ENCODE data around the gene ECM2.

The ECM2 gene

GRCh38 chr9:92561374-92562330 is 25.9 kb upstream of the ECM2 start:
- no peak for TF ChIP-seq CTCF (conservative IDR thresholded peaks at IDR 0.05)
- no peak overlapping the region for H3K27ac ChIP-seq

GRCh38 chr9:92558612-92559374 is 23.0 kb upstream of the ECM2 start:
- TF ChIP-seq CTCF (conservative IDR thresholded peaks at IDR 0.05), result no peak
- H3K27ac ChIP-seq, result no peak overlapping the region

DNA sequence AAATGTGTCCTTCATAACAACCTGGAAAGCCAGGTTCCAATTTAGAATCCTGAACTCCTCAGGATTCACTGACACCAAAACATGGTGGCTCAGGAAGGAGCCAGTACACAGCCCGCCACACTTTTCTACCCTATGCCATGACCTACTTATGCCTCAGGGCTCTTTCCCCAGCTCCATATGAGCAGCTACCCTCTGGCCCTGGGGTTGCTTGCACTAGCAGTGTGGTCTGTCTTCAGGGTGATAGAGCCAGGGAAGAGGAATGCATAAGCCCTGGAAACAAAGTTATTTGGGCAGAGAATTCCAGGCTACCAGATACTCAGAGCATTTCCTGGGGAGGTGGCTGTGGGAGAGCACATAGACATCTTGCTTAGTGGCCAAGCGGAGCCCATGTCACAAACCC is 15.0 kb upstream of the ECM2 start:
- no peak for TF ChIP-seq CTCF (conservative IDR thresholded peaks at IDR 0.05)

GRCh38 chr9:92547356-92547755 is 11.6 kb upstream of the ECM2 start:
- no peak for TF ChIP-seq CTCF (conservative IDR thresholded peaks at IDR 0.05)
- H3K27ac ChIP-seq, result no peak overlapping the region

More for the DNA sequence above, 15.0 kb upstream of the ECM2 start:
- H3K27ac ChIP-seq, result no peak overlapping the region

- TF ChIP-seq CTCF (conservative IDR thresholded peaks at IDR 0.05), result no peak
These were observed 9.3 kb upstream of the ECM2 start for GRCh38 chr9:92545002-92545510.

DNA sequence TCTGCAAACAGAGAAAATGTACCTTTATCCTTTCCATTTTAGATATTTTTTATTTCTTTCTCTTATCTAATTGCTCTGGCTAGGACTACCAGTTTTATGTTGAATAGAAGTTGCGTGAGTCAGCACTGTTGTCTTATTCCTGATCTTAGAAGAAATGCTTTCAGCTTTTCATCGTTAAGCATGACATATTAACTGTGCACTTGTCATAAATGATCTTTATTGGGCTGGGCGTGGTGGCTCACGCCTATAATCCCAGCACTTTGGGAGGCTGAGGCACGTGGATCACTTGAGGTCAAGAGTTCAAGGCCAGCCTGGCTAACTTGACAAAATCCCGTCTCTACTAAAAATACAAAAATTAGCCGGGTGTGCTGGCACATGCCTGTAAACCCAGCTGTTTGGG is 8.2 kb upstream of the ECM2 start:
- no peak overlapping the region for H3K27ac ChIP-seq
- TF ChIP-seq CTCF (conservative IDR thresholded peaks at IDR 0.05), result no peak

More at GRCh38 chr9:92545002-92545510, 9.3 kb upstream of the ECM2 start:
- no peak overlapping the region for H3K27ac ChIP-seq

DNA sequence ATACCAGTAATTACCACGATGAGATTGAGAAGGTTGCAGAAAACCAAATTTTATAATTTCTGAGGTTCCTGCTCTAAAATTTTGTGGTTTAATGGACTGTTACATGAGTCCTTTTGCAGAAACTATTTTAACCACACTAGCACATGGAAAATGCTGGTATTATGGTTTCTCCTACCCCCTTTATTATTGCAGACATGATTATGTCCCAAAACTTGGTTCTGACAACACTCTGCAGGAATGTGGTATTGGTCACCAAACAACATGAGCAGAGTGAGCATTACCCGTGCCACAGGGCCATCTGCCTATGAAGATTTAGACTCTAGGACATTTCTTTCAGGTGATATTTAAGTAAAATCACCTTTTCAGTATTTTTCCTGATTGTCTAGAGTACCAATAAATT is 2.8 kb upstream of the ECM2 start:
- no peak overlapping the region for H3K27ac ChIP-seq
- TF ChIP-seq CTCF (conservative IDR thresholded peaks at IDR 0.05), result no peak
